Mesendoderm (in vitro differentiated cells): Measurements from ENCODE around the gene MTHFD2.

Experiments used
- DNase-seq: peaks from one replicate; pipeline ENCODE4 v3.0.0; 2013
- H2AK5ac ChIP-seq: 2 replicates; pipeline ENCODE4 v1.6.1; 2013; ENCODE audit warnings: low read length, inconsistent platforms
- H2BK120ac ChIP-seq: 2 replicates; pipeline ENCODE4 v1.6.1; 2013; ENCODE audit warnings: low read depth, mild to moderate bottlenecking, low read length, moderate library complexity, mixed read lengths
- H2BK15ac ChIP-seq: replicated peaks from 2 replicates; pipeline ENCODE4 v1.6.1; 2013; ENCODE audit warnings: low read depth, mild to moderate bottlenecking, moderate library complexity
- H2BK5ac ChIP-seq: 2 replicates; pipeline ENCODE4 v1.6.1; 2013; ENCODE audit warnings: low read length, inconsistent platforms
- H3K18ac ChIP-seq: 2 replicates; pipeline ENCODE4 v1.6.1; 2013; ENCODE audit warnings: mild to moderate bottlenecking, low read length, mixed read lengths
- H3K23ac ChIP-seq: one replicate; pipeline ENCODE4 v1.6.1; 2013; ENCODE audit warnings: low read length
- H3K27ac ChIP-seq: 2 replicates; pipeline ENCODE4 v1.5.1; 2013; ENCODE audit warnings: low read depth, mild to moderate bottlenecking, inconsistent platforms, low read length, moderate library complexity
- H3K27me3 ChIP-seq: 2 replicates; pipeline ENCODE4 v1.6.1; 2013; ENCODE audit warnings: low read length, control low read depth, mild to moderate bottlenecking, inconsistent platforms; ENCODE audit not compliant: insufficient read depth, poor library complexity
- H3K36me3 ChIP-seq: 2 replicates; pipeline ENCODE4 v1.6.1; 2013; ENCODE audit warnings: low read length, inconsistent platforms; ENCODE audit not compliant: control insufficient read depth, insufficient read depth
- H3K4ac ChIP-seq: one replicate; pipeline ENCODE4 v1.6.1; 2013; ENCODE audit warnings: low read depth, mild to moderate bottlenecking, low read length, moderate library complexity
- H3K4me1 ChIP-seq: 2 replicates; pipeline ENCODE4 v1.6.1; 2013; ENCODE audit warnings: low read depth, low read length, inconsistent platforms; ENCODE audit not compliant: control insufficient read depth
- H3K4me2 ChIP-seq: 2 replicates; pipeline ENCODE4 v1.6.1; 2013; ENCODE audit warnings: low read length
- H3K4me3 ChIP-seq: 2 replicates; pipeline ENCODE4 v1.5.1; 2013; ENCODE audit warnings: mild to moderate bottlenecking, low read length
- H3K56ac ChIP-seq: one replicate; pipeline ENCODE4 v1.6.1; 2013; ENCODE audit warnings: low read length
- H3K79me1 ChIP-seq: 2 replicates; pipeline ENCODE4 v1.6.1; 2013; ENCODE audit warnings: low read length, inconsistent platforms
- H3K79me2 ChIP-seq: 2 replicates; pipeline ENCODE4 v1.6.1; 2013; ENCODE audit warnings: mild to moderate bottlenecking, low read length; ENCODE audit not compliant: control insufficient read depth, insufficient read depth
- H3K9ac ChIP-seq: 2 replicates; pipeline ENCODE4 v1.6.1; 2013; ENCODE audit warnings: low read length, inconsistent platforms
- H4K5ac ChIP-seq: one replicate; pipeline ENCODE4 v1.6.1; 2013; ENCODE audit warnings: low read length
- H4K8ac ChIP-seq: one replicate; pipeline ENCODE4 v1.6.1; 2013; ENCODE audit warnings: low read depth, mild to moderate bottlenecking, control low read depth, low read length, moderate library complexity
- WGBS: extraction: QIAGEN DNeasy Blood & Tissue Kit; methylation state at CpG from one replicate; pipeline ENCODE4 v1.1.7; 2013; ENCODE audit warnings: low lambda C conversion rate, missing lambda C conversion rate; ENCODE audit not compliant: insufficient coverage; ENCODE audit errors: extremely low coverage; 5-methylcytosine and 5-hydroxymethylcytosine counted together

Gene MTHFD2

DNA sequence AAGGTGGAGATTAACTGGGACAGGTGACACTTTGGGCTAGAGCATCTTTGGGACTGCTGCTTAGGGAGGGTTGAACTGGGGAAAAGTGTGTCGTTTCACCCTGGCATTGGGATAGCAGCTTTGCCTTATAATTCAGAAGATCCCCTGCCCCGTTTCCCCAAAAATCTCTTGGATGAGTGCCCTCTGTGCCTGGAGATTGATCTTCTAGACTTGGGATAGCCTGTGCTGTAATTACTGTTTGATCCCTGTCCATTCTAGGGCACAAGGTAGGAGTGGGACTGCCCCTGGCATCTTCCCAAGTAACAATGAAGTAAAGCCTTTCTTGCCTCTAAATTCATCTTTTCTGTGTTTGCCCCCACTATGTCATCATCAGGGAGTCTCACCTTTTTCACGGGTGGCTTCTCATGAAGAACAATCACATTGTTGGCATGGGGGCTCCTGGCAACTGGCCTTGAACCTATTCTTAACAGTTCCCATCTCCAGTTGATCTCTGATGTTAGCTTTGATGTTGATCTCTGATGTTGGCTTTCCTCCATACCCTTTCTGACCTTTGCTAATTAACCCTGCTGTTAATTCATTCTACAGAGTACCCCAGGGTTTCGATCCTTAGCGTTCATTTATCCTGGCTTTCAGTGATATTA lies 21.6 kb downstream of the MTHFD2 start:
- Histone ChIP-seq H4K8ac (no peak overlapping the region), H4K5ac (no peak overlapping the region), H3K4me2 (no peak overlapping the region), H3K4me1 (no peaks in the 10 kb centered on the region), H3K9ac (no peak overlapping the region), H2BK15ac (no peak overlapping the region), H3K27me3 (no peaks in the 10 kb centered on the region), H3K23ac (no peak overlapping the region), H3K4me3 (no peak overlapping the region), H3K36me3 (peaks cover 2% of the 10 kb centered on the region), H2BK5ac (no peak overlapping the region), H3K79me1 (no peaks in the 10 kb centered on the region), H3K18ac (no peak overlapping the region), H2BK120ac (no peak overlapping the region), H3K27ac (no peak overlapping the region), H3K79me2 (no peaks in the 10 kb centered on the region), H2AK5ac (no peak overlapping the region), H3K56ac (no peak overlapping the region), H3K4ac (no peak overlapping the region)
- WGBS: no CpG with 5 or more reads among the region's 5 CpGs
- DNase-seq: no peak

DNA sequence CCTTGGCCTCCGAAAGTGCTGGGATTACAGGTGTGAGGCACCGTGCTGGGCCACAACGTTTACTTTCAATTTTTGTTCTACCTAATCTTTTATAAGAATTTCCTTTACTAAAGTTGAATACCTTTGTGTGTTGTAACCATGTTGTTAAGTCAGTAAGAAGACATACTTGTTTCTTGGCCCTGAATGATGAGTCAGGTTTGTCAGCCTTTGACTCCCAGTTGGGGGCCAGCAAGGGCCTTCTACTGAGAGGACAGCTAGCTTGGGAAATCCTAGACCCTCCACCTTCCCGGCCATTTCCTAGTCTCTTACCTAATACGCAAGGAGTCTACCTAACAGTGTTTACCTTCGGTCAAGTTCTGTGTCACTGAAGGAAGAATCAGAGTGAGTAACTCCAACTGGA lies 22.7 kb downstream of the MTHFD2 start:
- no peaks in the 10 kb centered on the region for H3K27me3 ChIP-seq
- no peak overlapping the region for H3K4me2 ChIP-seq
- no peak overlapping the region for H2BK15ac ChIP-seq
- peak; percentile 53 for DNase-seq
- no peak overlapping the region for H3K18ac ChIP-seq
- no peak overlapping the region for H4K8ac ChIP-seq
- WGBS: no CpG with 5 or more reads among the region's 6 CpGs
- no peak overlapping the region for H3K23ac ChIP-seq
- no peaks in the 10 kb centered on the region for H3K79me2 ChIP-seq
- H3K79me1 ChIP-seq: no peaks in the 10 kb centered on the region
- no peak overlapping the region for H3K4me3 ChIP-seq
- H3K27ac ChIP-seq: no peak overlapping the region
- H2BK5ac ChIP-seq: no peak overlapping the region
- H3K36me3 ChIP-seq: peaks cover 2% of the 10 kb centered on the region
- no peak overlapping the region for H3K4ac ChIP-seq
- H3K4me1 ChIP-seq: no peaks in the 10 kb centered on the region
- H2BK120ac ChIP-seq: no peak overlapping the region
- H3K9ac ChIP-seq: no peak overlapping the region
- H4K5ac ChIP-seq: no peak overlapping the region
- H3K56ac ChIP-seq: no peak overlapping the region
- no peak overlapping the region for H2AK5ac ChIP-seq

DNA sequence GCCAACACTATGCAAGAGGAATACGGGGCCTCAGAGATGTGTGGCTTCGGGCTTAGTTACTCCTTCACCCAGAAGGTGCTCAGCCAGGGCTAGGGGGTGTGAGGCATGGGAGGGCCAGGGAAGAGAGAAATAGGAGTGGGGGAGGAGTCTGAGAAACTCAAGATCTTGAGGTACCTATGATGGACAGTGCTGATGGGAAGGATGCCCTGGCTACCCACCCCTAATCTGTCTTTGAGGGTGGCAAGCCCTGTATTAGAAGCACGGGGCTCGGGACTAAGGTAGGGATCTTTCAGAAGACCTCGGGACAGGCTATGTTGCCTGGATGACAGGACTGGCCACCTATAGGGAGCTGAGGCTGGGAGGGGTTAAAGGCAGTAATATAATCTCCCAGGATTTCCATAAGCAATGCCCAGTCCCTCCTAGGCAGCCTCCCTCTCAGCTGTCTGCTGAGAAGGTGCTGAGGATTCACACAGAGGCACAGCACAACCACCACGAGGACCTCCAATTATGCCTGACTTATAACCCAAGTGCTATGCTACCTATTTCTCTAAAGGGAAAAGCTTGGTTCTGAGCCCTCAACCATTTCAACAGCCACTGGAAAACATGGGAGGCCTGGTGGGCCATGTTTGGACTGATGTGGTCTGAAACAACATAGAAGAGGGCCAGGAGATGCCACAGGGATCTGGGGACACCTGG lies 23.3 kb downstream of the MTHFD2 start:
- DNase-seq: no peak
- Histone ChIP-seq H3K4ac (no peak overlapping the region), H2AK5ac (no peak overlapping the region), H4K5ac (no peak overlapping the region), H2BK15ac (no peak overlapping the region), H3K4me2 (no peak overlapping the region), H3K18ac (no peak overlapping the region), H3K23ac (no peak overlapping the region), H2BK120ac (no peak overlapping the region), H3K56ac (no peak overlapping the region), H3K79me2 (no peaks in the 10 kb centered on the region), H3K4me1 (no peaks in the 10 kb centered on the region), H3K27ac (no peak overlapping the region), H3K36me3 (peaks cover 2% of the 10 kb centered on the region), H3K27me3 (no peaks in the 10 kb centered on the region), H3K4me3 (no peak overlapping the region), H3K9ac (no peak overlapping the region), H2BK5ac (no peak overlapping the region), H4K8ac (no peak overlapping the region), H3K79me1 (no peaks in the 10 kb centered on the region)
- WGBS: no CpG with 5 or more reads among the region's 6 CpGs

DNA sequence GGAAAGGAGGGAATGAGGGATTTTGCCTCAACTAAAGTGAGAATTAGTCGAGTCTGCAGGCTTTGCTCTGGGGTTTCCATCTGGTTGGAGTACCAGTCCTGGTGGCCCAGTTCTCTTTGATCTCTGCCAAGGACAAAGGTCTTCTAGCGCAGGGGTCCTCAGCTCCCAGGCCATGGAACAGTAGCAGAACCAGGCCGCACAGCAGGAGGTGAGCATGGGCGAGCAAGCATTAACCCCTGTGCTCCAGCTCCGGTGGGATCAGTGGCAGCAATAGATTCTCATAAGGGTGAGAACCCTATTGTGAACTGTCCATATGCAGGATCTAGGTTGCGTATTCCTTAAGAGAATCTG lies 23.9 kb downstream of the MTHFD2 start:
- DNase-seq: no peak
- no peak overlapping the region for H4K8ac ChIP-seq
- H3K23ac ChIP-seq: no peak overlapping the region
- no peak overlapping the region for H3K4ac ChIP-seq
- H2BK5ac ChIP-seq: no peak overlapping the region
- no peak overlapping the region for H3K18ac ChIP-seq
- H2BK120ac ChIP-seq: no peak overlapping the region
- no peak overlapping the region for H2AK5ac ChIP-seq
- no peaks in the 10 kb centered on the region for H3K79me2 ChIP-seq
- peaks cover 2% of the 10 kb centered on the region for H3K36me3 ChIP-seq
- H3K9ac ChIP-seq: no peak overlapping the region
- no peak overlapping the region for H3K56ac ChIP-seq
- no peak overlapping the region for H3K4me2 ChIP-seq
- no peak overlapping the region for H3K4me3 ChIP-seq
- no peaks in the 10 kb centered on the region for H3K79me1 ChIP-seq
- no CpG with 5 or more reads among the region's 6 CpGs for WGBS
- no peak overlapping the region for H2BK15ac ChIP-seq
- no peak overlapping the region for H4K5ac ChIP-seq
- no peak overlapping the region for H3K27ac ChIP-seq
- no peaks in the 10 kb centered on the region for H3K27me3 ChIP-seq
- H3K4me1 ChIP-seq: no peaks in the 10 kb centered on the region

DNA sequence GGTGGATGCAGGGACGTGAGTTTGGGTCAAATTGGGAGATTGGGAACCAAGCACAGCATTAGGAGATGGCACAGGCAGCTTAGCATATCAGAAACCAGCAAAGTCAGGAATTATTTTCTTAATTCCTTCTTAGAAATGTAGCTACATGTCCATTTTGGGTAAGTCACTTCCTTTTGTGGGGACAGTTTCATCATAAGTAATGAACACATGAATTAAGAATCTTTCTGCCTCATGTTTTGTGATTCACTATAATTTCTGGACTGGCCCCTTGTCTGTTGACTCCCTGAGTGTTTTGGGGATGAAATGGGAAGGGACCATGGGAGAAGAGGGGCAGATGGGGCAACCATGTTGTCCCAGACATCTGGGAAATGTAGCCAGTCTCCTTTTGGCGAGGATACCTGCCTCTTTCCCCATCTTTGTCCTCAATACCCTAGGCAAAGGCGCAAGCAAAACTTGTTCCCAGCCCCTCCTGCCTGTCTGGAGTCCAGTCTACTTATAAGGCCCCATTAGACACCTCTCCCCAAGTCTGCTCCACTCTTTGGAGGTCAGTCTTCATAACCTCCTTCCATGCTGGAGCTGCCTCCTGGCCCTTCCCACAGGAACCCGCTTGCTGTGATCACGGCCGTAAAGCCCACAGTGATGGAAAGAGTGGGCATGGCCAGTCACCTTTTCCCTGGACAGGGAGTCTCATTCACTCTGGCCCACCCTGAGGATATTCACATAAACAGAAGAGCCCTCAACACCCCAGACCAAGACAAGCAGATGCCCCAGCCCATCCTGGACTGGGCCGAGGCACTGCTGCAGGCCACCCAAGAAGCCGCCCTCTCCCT lies 25.7 kb downstream of the MTHFD2 start:
- no peaks in the 10 kb centered on the region for H3K79me1 ChIP-seq
- H3K4me2 ChIP-seq: no peak overlapping the region
- no CpG with 5 or more reads among the region's 8 CpGs for WGBS
- no peak overlapping the region for H4K5ac ChIP-seq
- H3K9ac ChIP-seq: no peak overlapping the region
- H3K4me1 ChIP-seq: no peaks in the 10 kb centered on the region
- no peak overlapping the region for H3K18ac ChIP-seq
- H3K27me3 ChIP-seq: no peaks in the 10 kb centered on the region
- H3K27ac ChIP-seq: no peak overlapping the region
- no peaks in the 10 kb centered on the region for H3K36me3 ChIP-seq
- H2AK5ac ChIP-seq: no peak overlapping the region
- H4K8ac ChIP-seq: no peak overlapping the region
- H3K79me2 ChIP-seq: no peaks in the 10 kb centered on the region
- no peak overlapping the region for H3K56ac ChIP-seq
- H2BK15ac ChIP-seq: no peak overlapping the region
- DNase-seq: no peak
- H3K4me3 ChIP-seq: no peak overlapping the region
- no peak overlapping the region for H2BK120ac ChIP-seq
- no peak overlapping the region for H3K23ac ChIP-seq
- no peak overlapping the region for H2BK5ac ChIP-seq
- H3K4ac ChIP-seq: no peak overlapping the region
